T-helper 9 cell (primary cell): ENCODE measurements around the gene ZIC4.

Experiments
- DNase-seq: peaks from one replicate; pipeline ENCODE4 v3.0.0-alpha.2; 2020

Gene ZIC4

DNA sequence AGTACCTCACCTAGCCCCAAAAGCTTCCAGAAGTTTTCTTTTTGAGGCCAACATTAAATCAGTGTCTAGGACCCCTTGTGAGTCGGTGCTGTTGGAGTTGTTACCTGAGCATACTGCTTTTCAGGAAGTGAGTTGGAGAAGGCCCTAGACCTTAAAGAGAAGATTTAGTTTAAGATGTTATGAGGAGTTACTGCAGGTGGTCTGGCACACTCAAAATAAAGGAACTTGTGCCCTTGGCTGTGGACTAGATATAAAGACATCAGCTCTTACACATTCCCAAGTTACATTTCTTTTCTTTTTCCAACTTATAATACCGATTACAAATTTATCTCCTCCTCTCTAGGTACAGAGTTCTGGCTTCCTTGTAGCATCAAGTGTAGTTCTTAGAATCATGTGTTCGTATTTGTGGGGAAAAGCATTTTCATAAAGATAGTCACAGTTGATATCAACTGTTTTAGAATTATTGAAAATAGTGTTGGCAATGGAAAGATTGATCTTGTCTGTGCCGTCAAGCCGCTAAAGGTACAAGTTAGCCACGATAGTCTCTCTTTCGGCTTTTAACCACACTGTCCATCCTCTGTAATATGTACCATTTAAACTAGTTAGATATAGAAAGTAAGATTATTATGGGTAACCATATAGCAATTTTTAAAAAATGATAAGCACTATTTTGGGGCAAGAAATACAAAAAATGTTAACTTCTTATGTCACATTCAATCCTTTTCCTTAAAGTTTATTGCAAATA is 11.4 kb upstream of the ZIC4 start:
- no peak for DNase-seq

DNA sequence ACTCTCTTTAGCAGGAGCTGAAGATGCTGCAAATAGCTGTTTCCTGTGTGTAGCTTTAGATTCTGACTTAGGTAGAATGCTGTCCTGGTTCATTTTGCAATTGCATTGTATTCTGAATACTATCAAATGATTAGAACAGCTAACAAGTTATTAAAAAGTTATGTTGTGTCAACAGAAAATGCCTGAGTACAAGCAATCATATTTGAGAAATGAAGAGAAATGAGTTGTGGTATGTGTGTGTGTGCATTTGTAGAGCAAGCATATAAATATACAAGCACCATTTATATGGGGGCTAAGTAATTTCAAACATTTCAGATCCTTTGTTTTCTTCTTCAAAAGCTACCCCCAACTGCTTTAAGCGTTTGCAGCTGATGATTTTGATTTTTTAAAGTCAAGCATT is 10.6 kb upstream of the ZIC4 start:
- no peak for DNase-seq

DNA sequence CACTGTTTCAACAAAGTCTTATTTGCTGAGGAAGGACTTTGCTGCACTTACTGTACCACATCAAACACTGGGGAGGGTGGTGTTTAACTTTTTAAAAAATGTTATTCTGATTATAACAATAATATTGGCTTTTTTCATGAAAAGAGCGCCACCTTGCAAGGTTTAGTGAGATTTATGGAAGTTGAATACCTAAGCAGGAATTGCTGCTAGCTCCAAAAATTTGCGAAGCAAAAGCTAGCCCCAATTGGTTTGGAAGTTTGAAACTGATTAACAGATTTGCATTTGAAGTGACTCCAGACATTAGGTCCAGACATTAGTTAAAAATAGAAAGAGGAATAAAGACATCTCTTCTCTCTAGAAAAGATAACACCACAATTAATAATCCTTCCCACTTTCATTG is 9.5 kb upstream of the ZIC4 start:
- DNase-seq, result no peak

DNA sequence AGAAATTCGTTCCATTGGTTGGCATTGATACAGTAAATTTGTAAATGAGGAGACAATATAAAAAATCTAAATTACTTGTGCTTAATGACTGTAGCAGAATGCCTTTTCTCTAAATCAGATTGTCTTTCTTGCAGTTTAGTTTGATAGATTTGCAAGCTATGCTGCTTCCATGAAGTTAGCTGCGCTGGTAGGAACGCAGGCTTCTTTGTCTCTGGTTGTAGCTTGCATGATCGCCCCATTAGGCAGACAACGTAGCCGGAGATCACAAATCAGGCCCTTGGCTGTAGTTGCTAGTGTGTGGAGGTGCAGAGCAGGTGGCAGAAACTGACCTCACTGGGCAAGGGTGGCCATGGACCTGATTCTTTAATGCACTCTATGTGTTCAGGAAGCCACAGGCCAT is 8.9 kb upstream of the ZIC4 start:
- DNase-seq, result no peak

DNA sequence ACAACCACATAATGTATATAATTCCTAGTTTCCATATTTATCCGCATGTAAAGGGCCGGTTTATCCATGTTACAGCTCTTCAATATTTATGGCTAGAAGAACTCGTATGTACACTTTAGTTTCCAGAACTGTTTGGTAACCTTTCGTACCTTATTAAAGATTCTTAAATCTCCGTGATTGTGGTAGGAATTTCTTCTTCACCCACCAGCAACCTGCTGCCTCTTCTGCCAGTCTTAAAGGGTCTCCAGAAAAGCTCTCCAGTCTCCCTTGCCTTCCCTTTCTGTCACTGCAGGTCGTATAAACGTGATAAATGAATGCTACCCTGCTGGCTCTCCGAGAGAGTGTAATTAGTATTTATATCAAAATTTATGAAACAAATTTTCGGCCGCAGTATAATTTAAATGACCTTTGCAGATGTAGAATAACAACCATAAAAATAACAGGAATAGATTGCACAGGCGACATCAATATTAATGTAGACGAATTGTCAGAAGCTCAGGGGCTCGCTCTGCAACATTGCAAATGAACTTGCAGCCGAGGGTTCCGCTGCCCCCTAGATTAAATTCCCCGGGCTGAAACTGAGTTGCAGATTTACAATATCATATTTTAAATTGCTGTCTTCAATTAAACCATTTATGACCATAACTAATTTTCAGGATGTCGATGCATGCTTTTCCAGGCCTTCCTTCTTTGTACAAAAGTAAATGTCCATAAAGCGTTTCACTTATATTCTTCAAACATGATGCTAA is 8.2 kb upstream of the ZIC4 start:
- DNase-seq, result no peak

DNA sequence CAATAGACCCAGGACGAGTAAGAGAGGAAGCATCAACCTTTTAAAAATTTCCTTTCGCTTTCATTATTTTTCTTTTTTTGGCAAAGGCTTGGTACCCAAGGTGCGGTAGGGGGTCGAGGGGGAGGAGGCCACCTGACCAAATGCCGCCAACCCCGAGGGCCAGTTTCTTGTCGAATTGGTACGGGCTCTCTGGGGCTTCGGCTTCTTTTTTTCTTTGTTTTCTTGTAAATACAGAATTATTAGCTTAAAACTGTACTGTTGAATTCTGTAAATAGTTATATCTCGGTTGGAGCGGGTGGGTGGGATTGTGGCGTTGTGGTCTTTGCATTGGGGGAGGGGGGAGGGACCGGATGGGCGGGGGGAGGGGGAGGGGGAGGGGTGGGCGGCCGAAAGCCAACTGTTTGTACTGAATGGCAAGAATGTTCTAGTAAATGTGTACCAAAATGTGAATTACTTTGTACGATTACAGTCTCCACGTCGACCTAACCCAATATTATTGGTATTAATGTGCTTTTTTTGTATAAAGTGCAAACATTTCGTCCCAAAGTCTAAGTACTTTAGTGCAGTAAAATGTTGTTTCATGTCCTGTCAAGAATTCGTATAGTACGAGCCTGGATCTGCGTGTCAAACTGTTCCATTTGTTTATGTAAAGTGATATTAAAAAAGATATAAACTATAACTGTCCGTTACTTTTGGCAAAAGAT is 7.5 kb upstream of the ZIC4 start:
- DNase-seq, result no peak

DNA sequence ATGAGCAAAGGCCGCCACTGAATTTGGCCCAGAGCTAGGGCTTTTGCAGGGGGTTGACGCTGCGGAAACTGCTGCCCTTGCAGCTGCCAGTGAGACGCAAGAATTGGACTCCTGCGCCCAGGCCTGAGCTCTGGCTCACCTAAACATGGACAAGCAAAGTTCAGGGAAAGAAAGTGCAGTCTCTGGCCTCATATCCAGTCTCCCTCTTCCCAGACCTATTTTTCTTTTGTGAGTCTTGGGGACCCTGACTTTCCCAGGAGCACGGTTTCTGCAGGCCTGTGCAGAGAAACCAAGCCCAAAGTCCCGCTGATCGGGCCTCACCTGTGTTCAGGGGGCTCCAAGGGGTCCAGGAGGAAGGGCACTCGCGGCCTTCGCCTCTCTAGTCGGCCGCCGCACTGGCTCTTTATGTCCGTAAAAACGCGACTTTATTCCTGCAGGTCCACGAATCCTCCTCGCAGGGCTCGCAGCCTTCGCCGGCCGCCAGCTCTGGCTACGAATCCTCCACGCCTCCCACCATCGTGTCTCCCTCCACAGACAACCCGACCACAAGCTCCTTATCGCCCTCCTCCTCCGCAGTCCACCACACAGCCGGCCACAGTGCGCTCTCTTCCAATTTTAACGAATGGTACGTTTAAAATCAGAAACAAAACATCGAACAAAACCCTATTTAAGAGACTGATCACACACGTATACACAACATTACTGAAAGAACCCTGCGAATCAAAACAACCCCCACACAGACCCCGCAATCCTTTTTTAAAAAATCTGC is 6.8 kb upstream of the ZIC4 start:
- no peak for DNase-seq

DNA sequence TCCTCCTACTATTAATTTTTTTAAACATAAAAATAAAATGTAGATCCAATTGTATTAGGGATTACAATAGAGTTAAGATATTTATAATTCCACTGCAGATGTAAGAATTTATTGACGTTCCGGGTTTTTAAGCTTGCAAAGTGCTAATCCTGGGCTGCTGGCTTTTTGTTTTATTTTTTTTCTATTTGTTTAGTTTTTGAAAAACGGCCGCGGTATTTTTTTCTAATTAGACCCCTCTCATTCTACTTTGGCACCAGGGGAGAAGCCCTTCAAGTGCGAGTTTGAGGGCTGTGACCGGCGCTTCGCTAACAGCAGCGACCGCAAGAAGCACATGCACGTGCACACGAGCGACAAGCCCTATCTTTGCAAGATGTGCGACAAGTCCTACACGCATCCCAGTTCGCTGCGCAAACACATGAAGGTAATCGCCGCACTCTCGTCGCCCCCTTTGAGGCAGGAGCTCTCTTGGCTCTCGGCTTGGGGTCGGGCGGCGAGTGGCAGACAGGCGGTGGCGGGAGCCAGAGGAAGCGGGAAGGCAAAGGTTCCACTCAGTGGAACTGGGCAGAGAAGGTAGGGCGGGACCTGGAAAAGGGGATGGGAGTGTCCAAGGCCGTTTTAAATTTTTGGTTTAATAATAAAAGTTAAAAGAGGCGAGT is 6.0 kb upstream of the ZIC4 start:
- no peak for DNase-seq

DNA sequence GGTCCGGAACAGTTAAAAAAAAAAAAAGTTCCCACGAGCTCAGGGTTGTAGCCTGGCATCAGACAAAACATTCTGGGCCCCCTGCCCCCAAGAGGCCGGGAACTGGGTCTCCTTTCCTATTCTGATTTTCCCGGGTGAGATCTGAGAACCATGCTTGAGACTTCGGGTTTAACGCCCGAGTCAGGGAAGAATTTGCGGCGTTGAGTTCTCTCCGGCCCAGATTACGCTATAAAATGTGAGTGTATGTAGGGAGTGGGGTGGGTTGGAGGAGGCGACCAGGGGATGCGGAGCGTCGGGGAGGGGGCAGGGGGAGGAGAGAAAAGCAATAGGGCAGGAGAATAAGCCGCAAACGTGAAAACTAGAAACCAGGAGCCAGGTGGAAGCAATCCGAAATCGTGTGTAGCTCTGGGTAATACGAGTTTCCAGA is 5.5 kb upstream of the ZIC4 start:
- DNase-seq, result no peak

DNA sequence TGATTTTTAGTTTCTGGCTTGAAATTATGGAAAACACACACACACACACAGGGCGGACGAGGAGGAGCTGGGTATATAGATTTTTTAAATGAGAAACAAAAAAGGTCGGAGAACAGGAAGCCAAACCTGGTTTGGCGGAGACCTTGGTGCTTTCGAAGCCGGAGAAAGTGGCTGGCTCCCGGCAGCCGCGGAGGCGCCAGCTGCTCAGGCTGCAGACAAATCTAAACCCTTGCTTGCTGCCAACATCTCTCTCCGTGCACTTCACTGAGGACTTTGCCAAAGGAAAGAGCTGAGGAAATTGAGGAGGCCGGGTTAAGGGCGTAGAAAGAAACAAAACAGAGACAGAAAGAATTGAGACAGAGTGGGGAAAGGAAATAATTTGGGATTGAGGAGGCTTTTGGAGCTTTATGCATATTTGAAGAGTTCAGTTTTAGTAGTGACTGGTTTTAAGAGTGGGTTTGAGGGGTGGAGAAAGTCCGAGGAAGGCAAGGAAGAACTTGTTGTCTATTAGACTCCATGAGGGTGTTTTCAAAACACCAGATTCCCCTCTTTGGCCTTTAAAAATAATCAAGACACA is 5.0 kb upstream of the ZIC4 start:
- no peak for DNase-seq

DNA sequence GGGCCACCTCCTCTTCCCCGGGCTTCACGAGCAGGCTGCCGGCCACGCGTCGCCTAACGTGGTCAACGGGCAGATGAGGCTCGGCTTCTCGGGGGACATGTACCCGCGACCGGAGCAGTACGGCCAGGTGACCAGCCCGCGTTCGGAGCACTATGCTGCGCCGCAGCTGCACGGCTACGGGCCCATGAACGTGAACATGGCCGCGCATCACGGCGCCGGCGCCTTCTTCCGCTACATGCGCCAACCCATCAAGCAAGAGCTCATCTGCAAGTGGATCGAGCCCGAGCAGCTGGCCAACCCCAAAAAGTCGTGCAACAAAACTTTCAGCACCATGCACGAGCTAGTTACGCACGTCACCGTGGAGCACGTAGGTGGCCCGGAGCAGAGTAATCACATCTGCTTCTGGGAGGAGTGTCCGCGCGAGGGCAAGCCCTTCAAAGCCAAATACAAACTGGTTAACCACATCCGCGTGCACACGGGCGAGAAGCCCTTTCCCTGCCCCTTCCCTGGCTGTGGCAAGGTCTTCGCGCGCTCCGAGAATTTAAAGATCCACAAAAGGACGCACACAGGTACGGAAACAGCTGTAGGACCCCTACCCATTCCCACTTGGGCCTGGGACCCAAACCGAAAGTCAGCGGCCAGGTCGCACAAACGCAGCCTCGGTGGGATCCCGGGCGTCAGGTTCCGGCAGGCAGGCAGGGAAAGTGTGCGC is 4.3 kb upstream of the ZIC4 start:
- no peak for DNase-seq

DNA sequence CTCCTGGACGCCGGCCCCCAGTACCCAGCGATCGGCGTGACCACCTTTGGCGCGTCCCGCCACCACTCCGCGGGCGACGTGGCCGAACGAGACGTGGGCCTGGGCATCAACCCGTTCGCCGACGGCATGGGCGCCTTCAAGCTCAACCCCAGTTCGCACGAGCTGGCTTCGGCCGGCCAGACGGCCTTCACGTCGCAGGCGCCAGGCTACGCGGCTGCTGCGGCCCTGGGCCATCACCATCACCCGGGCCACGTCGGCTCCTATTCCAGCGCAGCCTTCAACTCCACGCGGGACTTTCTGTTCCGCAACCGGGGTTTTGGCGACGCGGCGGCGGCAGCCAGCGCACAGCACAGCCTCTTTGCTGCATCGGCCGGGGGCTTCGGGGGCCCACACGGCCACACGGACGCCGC is 3.8 kb upstream of the ZIC4 start:
- DNase-seq, result no peak

DNA sequence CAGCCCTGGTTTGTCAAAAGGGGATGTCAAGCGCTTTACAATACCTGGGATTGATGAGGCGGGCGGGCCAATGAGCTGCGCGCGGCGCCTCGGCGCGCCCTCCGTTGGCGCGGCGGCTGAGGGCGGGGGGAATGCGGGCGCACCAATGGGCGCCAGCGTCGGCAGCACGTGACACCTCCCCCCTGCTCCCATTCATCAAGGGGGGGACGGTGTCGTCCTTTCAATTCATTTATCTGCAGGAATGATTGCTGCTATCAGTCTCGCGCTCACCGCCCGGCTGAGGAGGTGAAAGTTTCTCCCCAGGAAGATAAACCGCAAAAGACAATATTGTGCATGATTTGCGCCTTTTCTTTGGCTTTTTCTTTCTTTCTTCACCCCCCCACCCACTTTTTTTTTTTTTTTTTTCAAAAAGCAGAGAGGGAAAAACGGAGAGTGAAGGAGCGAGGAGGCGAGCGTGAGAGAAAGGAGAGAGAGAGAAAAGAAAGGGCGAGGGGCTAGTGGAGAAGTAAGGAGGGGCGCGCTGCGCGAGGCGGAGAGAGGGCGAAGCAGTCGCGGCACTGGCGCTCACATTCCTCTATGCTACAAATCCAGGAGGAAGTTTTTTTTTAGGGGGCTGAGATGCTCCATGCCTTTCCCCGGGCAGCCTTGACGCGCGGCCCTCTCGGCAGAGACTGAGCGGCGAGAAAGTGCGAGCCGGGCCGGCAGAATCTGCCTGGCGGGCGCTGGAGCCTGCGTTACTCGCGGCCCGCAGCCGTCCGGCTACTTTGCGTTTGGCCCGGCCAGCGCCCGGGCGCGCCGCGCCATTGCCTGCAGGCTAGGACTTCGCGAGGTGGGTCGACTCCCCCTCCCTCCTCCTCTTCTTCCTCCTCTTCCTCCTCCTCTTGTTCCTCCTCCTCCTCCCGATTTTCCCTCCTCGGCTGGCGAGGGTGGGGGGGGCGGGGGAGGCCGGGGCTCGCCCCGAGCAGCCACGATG is 3.1 kb upstream of the ZIC4 start, which contains the start of gene ZIC1:
Gene ZIC1, plus strand, starts transcription at position 223 of the 973 bp plus-strand sequence. Its CDS starts 748 bp downstream, at position 971.
- DNase-seq, result no peak

DNA sequence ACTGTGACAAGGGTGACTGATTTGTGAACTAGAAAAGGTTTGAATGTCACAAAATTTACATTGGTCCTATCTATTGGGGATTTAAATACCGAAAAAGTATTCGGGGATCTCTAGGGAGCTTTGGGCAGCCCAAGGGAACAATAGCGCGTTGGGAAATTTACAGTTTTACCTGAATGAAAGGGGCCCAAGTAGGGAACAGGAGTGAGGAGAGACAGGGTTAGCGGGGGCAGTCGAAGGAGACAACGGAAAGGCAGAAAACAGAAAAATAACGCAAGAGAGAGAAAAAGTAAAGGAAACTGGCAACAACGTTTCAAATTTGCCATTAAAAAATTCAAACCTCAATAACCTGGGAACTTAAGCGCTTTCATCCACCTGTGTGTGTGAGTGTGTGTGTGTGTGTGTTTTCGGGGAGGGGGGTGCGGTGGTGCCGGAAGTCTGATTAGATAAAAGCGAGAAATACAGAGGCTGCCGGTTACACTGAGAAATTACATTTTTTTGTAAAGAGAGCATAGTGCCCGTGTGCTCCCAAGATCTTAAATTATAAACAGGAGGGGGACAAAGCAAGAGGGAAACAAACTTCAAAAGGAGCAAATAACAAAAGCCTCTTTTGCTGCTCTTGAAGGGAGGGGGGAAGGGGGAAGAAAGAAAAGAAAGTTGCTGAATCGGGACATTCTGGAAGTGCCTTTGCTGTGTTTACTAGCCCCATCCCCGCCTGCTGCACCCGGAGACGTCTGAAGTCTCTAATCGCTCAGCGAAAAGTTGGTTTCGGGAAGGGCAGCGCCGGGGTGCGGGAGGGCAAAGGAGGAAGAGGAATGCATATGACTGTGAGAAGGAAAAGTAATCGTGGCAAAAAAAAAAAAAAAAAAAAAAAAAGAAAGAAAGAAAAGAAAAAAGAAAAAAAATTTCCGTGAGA is 2.1 kb upstream of the ZIC4 start:
- no peak for DNase-seq

DNA sequence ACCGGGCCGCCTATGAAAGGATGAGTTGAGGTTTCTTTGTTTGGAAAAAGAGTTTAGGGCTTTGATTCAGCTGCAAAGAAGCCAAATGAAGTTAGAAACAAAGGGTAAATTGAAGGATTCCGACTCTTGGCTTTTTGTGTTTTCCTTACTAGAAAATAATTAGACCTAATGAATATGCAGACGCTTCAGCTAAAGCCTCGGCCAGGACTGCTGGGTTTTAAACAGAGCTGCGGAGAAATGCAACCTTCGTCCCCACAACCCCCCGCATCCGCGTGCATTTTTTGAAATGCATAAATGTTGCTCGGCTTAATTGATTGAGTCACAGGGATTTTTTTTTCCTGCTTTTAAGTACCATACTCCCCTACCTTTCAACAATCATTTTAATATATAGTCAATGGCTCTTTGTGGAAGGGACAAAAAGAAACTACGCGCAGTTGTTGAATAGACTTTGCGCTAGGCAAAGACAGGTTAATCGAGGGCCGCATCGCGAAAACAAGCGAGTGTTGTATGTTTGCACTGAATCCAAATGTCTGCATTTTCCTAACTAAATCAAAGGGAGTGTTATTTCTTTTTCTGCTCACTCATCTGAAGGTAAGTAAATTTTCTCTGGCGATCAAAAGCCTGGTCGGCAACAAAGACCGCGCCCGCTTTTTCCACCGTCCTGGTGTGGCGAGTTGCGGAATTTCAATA is 1.3 kb upstream of the ZIC4 start:
- no peak for DNase-seq

DNA sequence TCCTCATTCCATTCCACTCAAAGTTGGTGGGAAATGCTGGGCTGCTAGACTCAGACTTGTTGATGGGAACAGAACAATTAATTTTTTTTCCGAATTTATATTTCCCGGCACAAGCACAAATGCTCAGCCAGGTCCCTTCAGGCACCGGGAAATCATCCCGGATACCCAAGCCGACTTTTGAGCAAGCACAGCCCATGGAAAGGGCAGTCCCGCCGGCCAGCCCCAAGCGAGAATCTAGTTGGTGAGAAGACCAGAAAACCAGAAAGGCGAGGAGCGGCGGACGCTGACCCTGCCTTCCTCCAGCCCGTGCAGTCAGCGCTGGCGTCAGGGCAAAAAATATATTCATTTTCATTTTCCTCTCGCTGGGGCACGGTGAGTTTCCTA is 763 bp upstream of the ZIC4 start:
- DNase-seq, result no peak

DNA sequence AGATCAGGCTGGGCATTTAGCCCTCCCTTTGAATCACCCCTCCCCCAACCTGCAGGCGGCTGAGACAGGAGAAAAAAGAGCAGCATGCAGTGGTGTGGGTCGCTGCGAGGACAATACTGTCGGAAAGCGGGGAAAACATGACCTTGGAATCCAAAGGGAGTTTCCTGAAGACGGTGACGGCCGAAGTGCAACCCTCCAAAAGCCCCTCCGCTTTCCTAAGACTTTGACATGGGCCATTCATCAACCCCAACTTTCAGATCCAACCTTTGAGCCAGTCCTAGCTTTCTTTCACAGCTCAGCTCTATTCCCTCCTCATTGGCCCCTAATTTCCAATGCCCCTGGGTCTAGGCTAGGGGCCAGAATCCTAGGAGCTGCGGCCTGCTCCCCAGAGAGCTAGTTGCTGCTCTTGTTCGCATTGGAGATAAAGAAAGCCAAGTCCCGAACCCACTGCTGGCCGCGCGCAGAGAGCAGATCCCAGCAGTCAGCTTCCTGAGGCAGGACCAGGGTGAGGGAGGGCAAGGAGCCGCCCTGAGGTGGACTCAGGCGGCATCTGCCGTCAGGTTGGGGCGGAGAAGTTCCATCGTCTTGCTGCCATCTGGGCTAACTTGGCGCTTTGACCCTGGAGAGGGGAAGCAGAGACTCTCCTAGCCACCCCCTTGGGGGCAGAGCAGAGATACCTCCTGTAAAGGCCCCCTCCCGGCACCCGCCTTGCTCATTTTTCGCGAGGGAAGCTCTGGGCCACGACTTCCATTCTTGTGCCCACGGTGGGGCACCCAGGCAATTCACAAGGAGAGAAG is 914 bp downstream of the ZIC4 start:
- DNase-seq, result no peak
